Mucosa of descending colon (tissue), 3 donors: ENCODE measurements around the gene PFKL. TPM values are rescaled to one million over a fixed set of nuclear protein-coding genes. Genes with fewer than 3 reads are reported as not detected.

Experiments
- ATAC-seq: fragments of 200-7000 bp; cut with Tn5 transposase; one replicate; pipeline ENCODE4 v1.9.1; 2020; ENCODE audit warnings: mild to moderate bottlenecking, moderate library complexity
- DNase-seq, 3 donors: peaks; one replicate each; pipeline ENCODE4 v3.0.0-alpha.2; 2020
- H3K36me3 ChIP-seq: fragments of 200-600 bp; one replicate; pipeline ENCODE4 v1.8.0; 2021; ENCODE audit warnings: low read depth, mild to moderate bottlenecking
- H3K4me1 ChIP-seq: fragments of 200-600 bp; one replicate; pipeline ENCODE4 v1.8.0; 2021; ENCODE audit warnings: low read depth, mild to moderate bottlenecking
- H3K4me3 ChIP-seq: fragments of 200-600 bp; one replicate; pipeline ENCODE4 v1.8.0; 2021; ENCODE audit warnings: mild to moderate bottlenecking
- H3K9me3 ChIP-seq: fragments of 200-600 bp; one replicate; pipeline ENCODE4 v1.8.0; 2021; ENCODE audit warnings: mild to moderate bottlenecking
- intact Hi-C, 2 donors: fragments of 100-400 bp; cut with DNase I in 1 of 2; cut with micrococcal nuclease in 1 of 2; formaldehyde crosslinking; loops; one replicate each; pipeline versions ENCODE4 v1.11.0 to v1.11.1; 2022; cut with DNase I, micrococcal nuclease
- total RNA-seq, 3 donors: library from RNA; stranded (reverse); fragmentation: NEBNext Ultra II Directional in 2 of 3; extraction: Animal tissue kit (Norgen Biotek cat#: 25700) in 2 of 3; gene quantifications; one replicate each; pipeline versions ENCODE4 v1.2.1 to v1.2.4, GENCODE V29; 2021 to 2023
- TF ChIP-seq, protein P1 (sequence below): fragments of 200-600 bp; IDR thresholded peaks from one replicate; pipeline ENCODE4 v1.8.0; 2022; ENCODE audit warnings: antibody characterized with exemption, mild to moderate bottlenecking
- donor health status: DM: no; HTN: no; CAD: no; lungs with moderate emphysema.
- donor health status: DM: no; HTN: no; CAD: no.
- donor health status: DM: no; HTN: yes; CAD: no.

Gene PFKL
- total RNA-seq, 3 donors from 2014 or later: 150 to 299 (median 237) TPM

DNA sequence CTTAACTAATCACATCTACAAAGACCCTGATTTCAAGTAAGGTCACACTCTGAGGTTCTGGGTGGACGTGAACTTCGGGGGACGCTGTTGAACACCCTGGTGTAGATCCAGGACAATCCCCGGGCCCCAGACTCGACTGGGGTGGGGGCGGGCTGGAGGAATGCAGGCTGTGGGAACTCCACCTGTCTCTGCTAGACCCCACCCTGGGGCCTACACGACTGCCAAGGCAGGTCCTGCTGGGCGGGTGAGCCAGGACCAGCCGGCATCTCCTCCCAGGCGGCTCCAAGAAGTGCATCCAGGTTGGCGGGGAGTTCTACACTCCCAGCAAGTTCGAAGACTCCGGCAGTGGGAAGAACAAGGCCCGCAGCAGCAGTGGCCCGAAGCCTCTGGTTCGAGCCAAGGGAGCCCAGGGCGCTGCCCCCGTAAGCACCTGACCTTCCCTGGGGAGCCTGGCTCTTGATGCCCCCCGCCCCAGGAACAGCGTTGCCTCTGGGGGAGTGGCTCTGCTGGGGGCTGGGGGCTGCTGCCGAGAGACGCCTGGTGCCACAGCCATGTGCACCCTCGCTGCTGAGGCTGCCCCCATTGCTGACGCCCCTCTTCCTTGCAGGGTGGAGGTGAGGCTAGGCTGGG, 10.4 kb upstream of the PFKL start:
- TF ChIP-seq, protein P1, sequence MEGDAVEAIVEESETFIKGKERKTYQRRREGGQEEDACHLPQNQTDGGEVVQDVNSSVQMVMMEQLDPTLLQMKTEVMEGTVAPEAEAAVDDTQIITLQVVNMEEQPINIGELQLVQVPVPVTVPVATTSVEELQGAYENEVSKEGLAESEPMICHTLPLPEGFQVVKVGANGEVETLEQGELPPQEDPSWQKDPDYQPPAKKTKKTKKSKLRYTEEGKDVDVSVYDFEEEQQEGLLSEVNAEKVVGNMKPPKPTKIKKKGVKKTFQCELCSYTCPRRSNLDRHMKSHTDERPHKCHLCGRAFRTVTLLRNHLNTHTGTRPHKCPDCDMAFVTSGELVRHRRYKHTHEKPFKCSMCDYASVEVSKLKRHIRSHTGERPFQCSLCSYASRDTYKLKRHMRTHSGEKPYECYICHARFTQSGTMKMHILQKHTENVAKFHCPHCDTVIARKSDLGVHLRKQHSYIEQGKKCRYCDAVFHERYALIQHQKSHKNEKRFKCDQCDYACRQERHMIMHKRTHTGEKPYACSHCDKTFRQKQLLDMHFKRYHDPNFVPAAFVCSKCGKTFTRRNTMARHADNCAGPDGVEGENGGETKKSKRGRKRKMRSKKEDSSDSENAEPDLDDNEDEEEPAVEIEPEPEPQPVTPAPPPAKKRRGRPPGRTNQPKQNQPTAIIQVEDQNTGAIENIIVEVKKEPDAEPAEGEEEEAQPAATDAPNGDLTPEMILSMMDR: no peak
- Histone ChIP-seq H3K4me1 (no peaks in the 10 kb centered on the region), H3K36me3 (no peaks in the 10 kb centered on the region), H3K9me3 (no peaks in the 10 kb centered on the region), H3K4me3 (no peak overlapping the region)
- ATAC-seq: no peak
- DNase-seq: peak in 1 of 3 donors; percentile 38
- intact Hi-C loops: no loop called here

DNA sequence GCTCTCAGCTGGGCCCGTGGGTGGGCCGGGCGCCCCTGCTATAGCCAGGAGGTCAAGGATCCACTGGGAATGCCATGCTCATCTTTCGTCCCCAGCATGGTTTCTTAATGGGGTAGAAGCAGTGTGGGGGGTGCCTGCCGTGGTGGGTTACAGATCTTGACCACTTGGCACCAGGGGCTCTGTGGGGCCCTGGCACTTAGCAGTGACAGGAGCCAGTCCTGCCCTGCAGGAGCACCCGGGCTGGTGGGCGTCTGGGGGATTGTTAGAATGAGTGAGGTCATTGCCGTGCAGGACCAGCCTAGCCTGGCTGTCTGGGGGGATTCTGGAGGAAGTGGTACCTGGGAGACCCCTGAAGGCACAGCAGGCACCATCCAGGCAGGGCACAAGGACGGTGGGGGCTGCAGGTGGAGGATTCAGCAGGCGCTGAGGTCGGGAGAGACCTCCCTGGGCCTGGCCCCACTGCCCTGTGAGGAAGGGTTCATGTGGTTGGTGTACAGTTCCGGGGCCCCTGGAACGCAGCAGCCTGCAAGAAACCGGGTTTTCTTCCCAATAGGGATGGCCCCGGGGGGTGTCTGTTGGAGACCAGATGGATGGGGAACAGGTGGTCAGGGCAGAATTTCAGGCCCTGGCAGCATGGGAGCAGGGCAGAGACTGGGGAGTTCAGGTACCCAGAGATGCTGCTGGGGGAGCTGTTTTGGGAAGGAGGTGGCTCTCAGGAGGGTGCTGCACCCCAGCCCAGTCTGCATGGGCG, 9.4 kb upstream of the PFKL start:
- H3K4me3 ChIP-seq: no peak overlapping the region
- H3K4me1 ChIP-seq: no peaks in the 10 kb centered on the region
- intact Hi-C loops: no loop called here
- H3K9me3 ChIP-seq: no peaks in the 10 kb centered on the region
- TF ChIP-seq, protein P1: no peak
- ATAC-seq (no peak), DNase-seq (peak in 1 of 3 donors; percentile 29)
- H3K36me3 ChIP-seq: no peaks in the 10 kb centered on the region

- no peaks in the 10 kb centered on the region for H3K36me3 ChIP-seq
- H3K4me1 ChIP-seq: no peaks in the 10 kb centered on the region
- peak in 1 of 3 donors; percentile 40 for DNase-seq
- no peaks in the 10 kb centered on the region for H3K9me3 ChIP-seq
- TF ChIP-seq, protein P1: no peak
- intact Hi-C loops: no loop called here
- no peak for ATAC-seq
- no peak overlapping the region for H3K4me3 ChIP-seq
These were observed 8.5 kb upstream of the PFKL start for GRCh38 chr21:44291078-44291935.

DNA sequence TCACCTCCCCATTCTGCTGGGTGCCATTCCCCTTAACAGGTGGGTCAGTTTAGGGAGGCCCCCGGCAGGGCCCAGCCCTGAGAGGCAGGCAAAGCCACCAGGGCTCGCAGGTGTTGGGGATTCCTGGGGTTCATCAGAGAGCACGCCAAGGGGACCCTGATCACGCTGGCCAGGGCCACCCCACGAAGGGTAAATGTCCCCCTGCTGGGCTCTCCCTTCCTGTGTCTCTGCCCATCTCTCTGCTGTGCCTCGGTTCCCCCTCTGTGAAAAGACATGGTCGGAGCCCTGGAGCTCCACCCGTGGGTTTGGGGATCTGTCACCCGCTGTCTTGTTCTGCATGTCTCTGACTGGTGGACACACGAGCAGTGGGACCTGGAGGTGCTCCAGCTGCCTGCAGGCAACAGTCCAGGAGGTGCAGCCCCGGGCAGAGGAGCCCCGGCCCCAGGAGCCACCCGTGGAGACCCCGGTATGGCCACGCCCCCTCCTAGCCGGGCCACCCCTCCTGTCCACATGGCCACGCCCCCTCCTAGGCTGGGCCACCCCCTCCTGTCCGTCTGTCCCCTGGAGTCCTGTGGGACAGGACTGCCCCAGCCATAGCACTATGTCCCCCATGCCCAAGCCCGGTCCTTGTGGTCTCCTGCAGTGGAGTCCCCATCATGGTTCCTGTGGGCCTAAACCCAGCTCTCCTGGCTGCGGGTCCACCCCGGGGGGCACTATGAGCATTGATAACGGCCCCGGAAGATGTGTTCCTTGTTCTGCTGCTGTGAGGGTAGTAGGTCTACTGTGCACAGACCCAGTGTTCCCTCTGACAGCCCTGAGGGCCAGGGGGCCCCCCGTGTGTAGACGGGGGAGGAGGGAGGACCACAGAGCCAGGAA, 7.7 kb upstream of the PFKL start:
- Histone ChIP-seq H3K36me3 (no peaks in the 10 kb centered on the region), H3K4me3 (no peak overlapping the region), H3K4me1 (no peaks in the 10 kb centered on the region), H3K9me3 (no peaks in the 10 kb centered on the region)
- TF ChIP-seq, protein P1: no peak
- DNase-seq (peak in 1 of 3 donors; percentile 53), ATAC-seq (no peak)
- intact Hi-C loops: no loop called here

DNA sequence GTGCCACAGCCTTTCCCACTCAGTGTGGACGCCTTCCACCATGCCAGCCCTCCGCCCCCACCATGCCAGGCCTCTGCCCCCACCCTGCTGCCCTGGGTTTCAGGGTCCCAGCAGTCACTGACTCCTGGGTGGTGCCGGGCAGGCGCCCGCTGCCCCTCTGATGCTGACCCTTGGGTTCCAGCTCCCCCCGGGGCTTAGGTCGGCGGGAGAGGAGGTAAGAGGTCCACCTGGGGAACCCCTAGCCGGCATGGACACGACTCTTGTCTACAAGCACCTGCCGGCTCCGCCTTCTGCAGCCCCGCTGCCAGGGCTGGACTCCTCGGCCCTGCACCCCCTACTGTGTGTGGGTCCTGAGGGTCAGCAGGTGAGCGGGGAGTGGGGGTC, 7.0 kb upstream of the PFKL start:
- DNase-seq: peak in 1 of 3 donors; percentile 50
- ATAC-seq: no peak
- no peaks in the 10 kb centered on the region for H3K9me3 ChIP-seq
- intact Hi-C loops: no loop called here
- no peaks in the 10 kb centered on the region for H3K4me1 ChIP-seq
- TF ChIP-seq, protein P1: no peak
- no peak overlapping the region for H3K4me3 ChIP-seq
- no peaks in the 10 kb centered on the region for H3K36me3 ChIP-seq
